ENCODE data around the gene RALGAPA2.

The RALGAPA2 gene

GRCh38 chr20:20393207-20394120 lies 319.0 kb downstream of the RALGAPA2 start:
- DNase-seq: peak; percentile 68

GRCh38 chr20:20391766-20392165 lies 320.7 kb downstream of the RALGAPA2 start:
- no peak for DNase-seq

GRCh38 chr20:20391115-20391514 lies 321.3 kb downstream of the RALGAPA2 start:
- DNase-seq: no peak

GRCh38 chr20:20390393-20390792 lies 322.1 kb downstream of the RALGAPA2 start:
- DNase-seq: no peak

GRCh38 chr20:20386192-20386591 lies 326.3 kb downstream of the RALGAPA2 start:
- DNase-seq: no peak

- DNase-seq: no peak
These were observed 336.6 kb downstream of the RALGAPA2 start for GRCh38 chr20:20375862-20376261.

GRCh38 chr20:20373091-20373571 lies 339.3 kb downstream of the RALGAPA2 start:
- no peak for DNase-seq

GRCh38 chr20:20371681-20372080 lies 340.8 kb downstream of the RALGAPA2 start:
- DNase-seq: no peak

- DNase-seq: no peak
These were observed 341.4 kb downstream of the RALGAPA2 start for GRCh38 chr20:20371083-20371482.

- DNase-seq: no peak
These were observed 342.3 kb downstream of the RALGAPA2 start for GRCh38 chr20:20370094-20370575.

GRCh38 chr20:20369250-20370093 lies 343.0 kb downstream of the RALGAPA2 start:
- no peak for DNase-seq

GRCh38 chr20:20368418-20369249 lies 343.8 kb downstream of the RALGAPA2 start:
- DNase-seq: no peak

- DNase-seq: no peak
These were observed 344.6 kb downstream of the RALGAPA2 start, which contains the start of gene INSM1 for GRCh38 chr20:20367575-20368417. TSS of gene INSM1 (plus strand) at chr20:20368104. CDS start at chr20:20368268, 164 bp downstream.

- DNase-seq: no peak
These were observed 345.4 kb downstream of the RALGAPA2 start for GRCh38 chr20:20366876-20367574.

- no peak for DNase-seq
These were observed 345.9 kb downstream of the RALGAPA2 start for GRCh38 chr20:20366551-20366875.

GRCh38 chr20:20365480-20366161 lies 346.8 kb downstream of the RALGAPA2 start:
- DNase-seq: no peak

GRCh38 chr20:20364593-20365479 lies 347.6 kb downstream of the RALGAPA2 start:
- DNase-seq: no peak

GRCh38 chr20:20363799-20364592 lies 348.4 kb downstream of the RALGAPA2 start:
- DNase-seq: no peak

All from femur (tissue), 1 donor.